IMR-90 (cell line): ENCODE data around the gene TNFRSF18. TPM values are rescaled to one million over a fixed set of nuclear protein-coding genes. Genes with fewer than 3 reads are reported as not detected.

ENCODE experiments used
- ATAC-seq: fragments of 200-7000 bp; cut with Tn5 transposase; 2 replicates; pipeline ENCODE4 v1.9.1; 2020; ENCODE audit warnings: low read depth, mild to moderate bottlenecking, moderate library complexity
- BruUV-seq: library from RNA; stranded (reverse); fragments of 400-500 nt; replicated peaks from 2 replicates; lab custom pipeline; 2021; lab: Mats Ljungman, UMichigan
- CTCF ChIA-PET: fragments of 300-600 bp; formaldehyde crosslinking; extraction: SDS; loops from one replicate; lab custom pipeline; 2021; ENCODE audit warnings: antibody characterized with exemption; lab: Yijun Ruan, JAX
- POLR2A ChIA-PET: fragments of 300-600 bp; sonication (Branson Sonifier 250); formaldehyde crosslinking; loops from one replicate; lab custom pipeline; 2022; ENCODE audit warnings: antibody characterized with exemption; ENCODE audit not compliant: unreplicated experiment; lab: Charles Lee
- DNase-seq: peaks from one replicate; pipeline ENCODE4 v3.0.0; 2013
- H2AFZ ChIP-seq: replicated peaks from 2 replicates; pipeline ENCODE3; 2013; ENCODE audit warnings: low read length, mild to moderate bottlenecking; ENCODE audit not compliant: poor library complexity
- H2AK5ac ChIP-seq: 2 replicates; pipeline ENCODE4 v1.6.1; 2013; ENCODE audit warnings: low read depth, low read length, inconsistent platforms
- H2AK9ac ChIP-seq: replicated peaks from 2 replicates; pipeline ENCODE3; 2013; ENCODE audit warnings: mild to moderate bottlenecking, low read depth, low read length, moderate library complexity; ENCODE audit not compliant: poor library complexity
- H2BK120ac ChIP-seq: 2 replicates; pipeline ENCODE4 v1.6.1; 2013; ENCODE audit warnings: low read depth, low read length, inconsistent platforms
- H2BK15ac ChIP-seq: 3 replicates; pipeline ENCODE4 v1.6.1; 2013; ENCODE audit warnings: low read depth, low read length, inconsistent platforms
- H2BK20ac ChIP-seq: 2 replicates; pipeline ENCODE4 v1.6.1; 2013; ENCODE audit warnings: low read depth, mild to moderate bottlenecking, inconsistent platforms, low read length, moderate library complexity
- H2BK5ac ChIP-seq: 2 replicates; pipeline ENCODE4 v1.6.1; 2013; ENCODE audit warnings: mild to moderate bottlenecking, low read depth, low read length, inconsistent platforms; ENCODE audit not compliant: poor library complexity, severe bottlenecking
- H3K14ac ChIP-seq: replicated peaks from 2 replicates; pipeline ENCODE4 v1.6.1; 2013; ENCODE audit warnings: low read depth, low read length, inconsistent platforms
- H3K18ac ChIP-seq: 2 replicates; pipeline ENCODE4 v1.6.1; 2013; ENCODE audit warnings: low read depth, low read length, control low read depth
- H3K23ac ChIP-seq: 2 replicates; pipeline ENCODE4 v1.6.1; 2013; ENCODE audit warnings: low read depth, low read length, inconsistent platforms
- H3K27ac ChIP-seq: 2 replicates; pipeline ENCODE4 v1.5.1; 2013; ENCODE audit warnings: mild to moderate bottlenecking, control low read depth, low read length; ENCODE audit not compliant: insufficient read depth
- H3K27me3 ChIP-seq: 2 replicates; pipeline ENCODE4 v1.6.1; 2013; ENCODE audit warnings: low read length; ENCODE audit not compliant: control insufficient read depth, insufficient read depth
- H3K36me3 ChIP-seq: 2 replicates; pipeline ENCODE4 v1.6.1; 2013; ENCODE audit warnings: low read length, mixed read lengths; ENCODE audit not compliant: control insufficient read depth, insufficient read depth
- H3K4ac ChIP-seq: 2 replicates; pipeline ENCODE4 v1.6.1; 2013; ENCODE audit warnings: low read depth, low read length, inconsistent platforms
- H3K4me1 ChIP-seq: 2 replicates; pipeline ENCODE4 v1.6.1; 2013; ENCODE audit warnings: low read length, mixed read lengths; ENCODE audit not compliant: control insufficient read depth, insufficient read depth
- H3K4me2 ChIP-seq: 2 replicates; pipeline ENCODE4 v1.6.1; 2013; ENCODE audit warnings: low read depth, mild to moderate bottlenecking, control low read depth, low read length, moderate library complexity
- H3K4me3 ChIP-seq: 2 replicates; pipeline ENCODE4 v1.5.1; 2013; ENCODE audit warnings: low read depth, mild to moderate bottlenecking, control low read depth, low read length, moderate library complexity; ENCODE audit not compliant: insufficient read depth
- H3K56ac ChIP-seq: 2 replicates; pipeline ENCODE4 v1.6.1; 2013; ENCODE audit warnings: low read length, inconsistent platforms; ENCODE audit not compliant: insufficient read depth; ENCODE audit errors: extremely low read depth
- H3K79me1 ChIP-seq, 2 experiments: 2 replicates each; pipeline ENCODE4 v1.6.1; 2013; ENCODE audit warnings: low read length in 2 of 2, inconsistent platforms in 1 of 2, low read depth in 1 of 2
- H3K9ac ChIP-seq: 2 replicates; pipeline ENCODE4 v1.6.1; 2013; ENCODE audit warnings: low read depth, low read length, control low read depth
- H3K9me1 ChIP-seq: 2 replicates; pipeline ENCODE4 v1.6.1; 2013; ENCODE audit warnings: low read length, inconsistent platforms; ENCODE audit not compliant: insufficient read depth
- H3K9me3 ChIP-seq: 2 replicates; pipeline ENCODE4 v1.6.1; 2013; ENCODE audit warnings: low read length; ENCODE audit not compliant: control insufficient read depth, insufficient read depth
- H4K20me1 ChIP-seq: 2 replicates; pipeline ENCODE4 v1.6.1; 2013; ENCODE audit warnings: low read length, inconsistent platforms; ENCODE audit not compliant: insufficient read depth
- H4K5ac ChIP-seq: 2 replicates; pipeline ENCODE4 v1.6.1; 2013; ENCODE audit warnings: mild to moderate bottlenecking, low read depth, low read length, control low read depth
- H4K8ac ChIP-seq, 2 experiments: 2 replicates each; pipeline ENCODE4 v1.6.1; 2013; ENCODE audit warnings: low read depth in 2 of 2, low read length in 2 of 2, control low read depth in 1 of 2, inconsistent platforms in 1 of 2
- H4K91ac ChIP-seq: 2 replicates; pipeline ENCODE4 v1.6.1; 2013; ENCODE audit warnings: low read depth, low read length, inconsistent platforms; ENCODE audit not compliant: insufficient read depth
- BHLHE40 ChIP-seq: fragments of 150-350 bp; IDR thresholded peaks from 2 replicates; pipeline ENCODE4 v1.6.1; 2016; ENCODE audit warnings: mild to moderate bottlenecking, low read depth, low read length
- POLR2A ChIP-seq: IDR thresholded peaks from 2 replicates; pipeline ENCODE4 v1.6.1; 2012; ENCODE audit warnings: mild to moderate bottlenecking, low read depth, low read length
- WGBS, 2 experiments: methylation state at CpG; one replicate each; pipeline versions ENCODE4 v1.1.5 to v1.1.7; 2013; ENCODE audit warnings: missing lambda C conversion rate in 2 of 2; ENCODE audit not compliant: insufficient read length in 1 of 2; ENCODE audit errors: extremely low coverage in 2 of 2; 5-methylcytosine and 5-hydroxymethylcytosine counted together
- dilution Hi-C: fragments of 300-500 bp; cut with HindIII; formaldehyde crosslinking; loops from one replicate; pipeline ENCODE4 v1.14.3; 2018; ENCODE audit warnings: low sequenced_read_pairs; ENCODE audit not compliant: unreplicated experiment
- in situ Hi-C: fragments of 300-500 bp; cut with MboI; formaldehyde crosslinking; loops from 3 replicates; pipeline ENCODE4 v1.14.3; 2019; ENCODE audit warnings: low sequenced_read_pairs, inconsistent platforms, mixed read lengths
- intact Hi-C: fragments of 100-400 bp; cut with micrococcal nuclease; formaldehyde crosslinking; loops from 2 replicates; pipeline ENCODE4 v1.10.0; 2022
- polyA plus RNA-seq, 3 experiments: library from polyadenylated mRNA; depleted of rRNA; stranded (reverse); fragments of >200 nt; gene quantifications; 2 replicates each; pipeline ENCODE4 v1.2.3, GENCODE V29; 2012; ENCODE audit warnings: low replicate concordance in 1 of 3
- total RNA-seq: library from RNA; depleted of rRNA; stranded (reverse); fragments of >200 nt; gene quantifications from 2 replicates; pipeline ENCODE4 v1.2.3, GENCODE V29; 2012

The TNFRSF18 gene
- total and polyA plus RNA-seq, 2 of the 4 experiments (the other 2 are of a cell fraction), result 0.18 to 1.0 TPM

GRCh38 chr1:1185101-1185765, 21.2 kb downstream of the TNFRSF18 start:
- no peak for ATAC-seq
- no peak overlapping the region for H3K9ac ChIP-seq
- H3K4me2 ChIP-seq, result no peak overlapping the region
- in situ Hi-C loops, result no loop called here
- no peak overlapping the region for H3K23ac ChIP-seq
- H4K5ac ChIP-seq, result no peak overlapping the region
- H3K79me1 ChIP-seq, result no peaks in the 10 kb centered on the region
- no peaks in the 10 kb centered on the region for H3K4me1 ChIP-seq
- ChIA-PET CTCF (no interaction called here), POLR2A (no interaction called here)
- H3K56ac ChIP-seq, result no peak overlapping the region
- BruUV-seq, result no TSS peak
- no peak for DNase-seq
- H4K91ac ChIP-seq, result no peak overlapping the region
- dilution Hi-C loops, result no loop called here
- H4K8ac ChIP-seq, result no peak overlapping the region
- no peak overlapping the region for H3K14ac ChIP-seq
- no peaks in the 10 kb centered on the region for H3K9me3 ChIP-seq
- no peak overlapping the region for H3K27ac ChIP-seq
- no peak for TF ChIP-seq POLR2A
- no peak for TF ChIP-seq BHLHE40
- H2BK5ac ChIP-seq, result no peak overlapping the region
- H3K9me1 ChIP-seq, result no peaks in the 10 kb centered on the region
- no peak overlapping the region for H2AFZ ChIP-seq
- no peak overlapping the region for H3K18ac ChIP-seq
- H2BK20ac ChIP-seq, result no peak overlapping the region
- no peaks in the 10 kb centered on the region for H3K36me3 ChIP-seq
- WGBS, 2 experiments, result 78% methylated on average over 20 of the region's 31 CpGs; no CpG with 5 or more reads in 1 of the 2 experiments
- H2AK5ac ChIP-seq, result no peak overlapping the region
- no peak overlapping the region for H2BK120ac ChIP-seq
- H3K27me3 ChIP-seq, result no peaks in the 10 kb centered on the region; the same call in 1 of the 2 replicates
- H2AK9ac ChIP-seq, result no peak overlapping the region
- H4K20me1 ChIP-seq, result no peaks in the 10 kb centered on the region
- no peak overlapping the region for H2BK15ac ChIP-seq
- no peak overlapping the region for H3K4ac ChIP-seq
- intact Hi-C loops, result no loop called here
- no peak overlapping the region for H3K4me3 ChIP-seq
